Neuronal stem cell (in vitro differentiated cells): ENCODE data around the gene NFKBIZ.

ENCODE experiments used
- DNase-seq: peaks from one replicate; pipeline ENCODE4 v3.0.0-alpha.2; 2013; ENCODE audit warnings: low spot score
- H2AFZ ChIP-seq: one replicate; pipeline ENCODE4 v1.6.1; 2013; ENCODE audit warnings: mild to moderate bottlenecking, low read length, inconsistent platforms
- H2AK5ac ChIP-seq: 2 replicates; pipeline ENCODE4 v1.6.1; 2013; ENCODE audit warnings: low read depth, mild to moderate bottlenecking, inconsistent platforms, low read length, moderate library complexity, mixed read lengths
- H2BK120ac ChIP-seq: 2 replicates; pipeline ENCODE4 v1.6.1; 2013; ENCODE audit warnings: low read depth, mild to moderate bottlenecking, inconsistent platforms, low read length, moderate library complexity, mixed read lengths
- H2BK12ac ChIP-seq: one replicate; pipeline ENCODE4 v1.6.1; 2013; ENCODE audit warnings: low read length, inconsistent platforms
- H2BK15ac ChIP-seq: 2 replicates; pipeline ENCODE4 v1.6.1; 2013; ENCODE audit warnings: mild to moderate bottlenecking, low read length, inconsistent platforms, mixed read lengths
- H2BK5ac ChIP-seq: one replicate; pipeline ENCODE4 v1.6.1; 2013; ENCODE audit warnings: inconsistent platforms, mild to moderate bottlenecking, low read length, moderate library complexity
- H3K14ac ChIP-seq: one replicate; pipeline ENCODE4 v1.6.1; 2013; ENCODE audit warnings: low read length, inconsistent platforms
- H3K18ac ChIP-seq: 2 replicates; pipeline ENCODE4 v1.6.1; 2013; ENCODE audit warnings: low read length, inconsistent platforms
- H3K23ac ChIP-seq: 2 replicates; pipeline ENCODE4 v1.6.1; 2013; ENCODE audit warnings: low read depth, mild to moderate bottlenecking, mixed read lengths, low read length, inconsistent platforms; ENCODE audit not compliant: poor library complexity
- H3K27ac ChIP-seq: replicated peaks from 3 replicates; pipeline ENCODE4 v1.5.1; 2013; ENCODE audit warnings: low read length, inconsistent platforms
- H3K27me3 ChIP-seq, 3 experiments: 2 replicates each; pipeline ENCODE4 v1.6.1; 2013; ENCODE audit warnings: low read length in 3 of 3, mild to moderate bottlenecking in 2 of 3, inconsistent platforms in 1 of 3, low read depth in 1 of 3, mixed read lengths in 1 of 3, moderate library complexity in 1 of 3; ENCODE audit not compliant: control insufficient read depth in 3 of 3, insufficient read depth in 3 of 3
- H3K36me3 ChIP-seq, 2 donors: replicated peaks in 1 of 2; 2 replicates each; pipeline ENCODE4 v1.6.1; 2013; ENCODE audit warnings: low read length in 2 of 2; ENCODE audit not compliant: control insufficient read depth in 2 of 2, insufficient read depth in 2 of 2
- H3K4ac ChIP-seq: 2 replicates; pipeline ENCODE4 v1.6.1; 2013; ENCODE audit warnings: inconsistent platforms, mild to moderate bottlenecking, low read length, moderate library complexity
- H3K4me1 ChIP-seq, 2 donors: 1 replicate in 1 of 2; 2 replicates in 1 of 2; pipeline ENCODE4 v1.6.1; 2013; ENCODE audit warnings: low read length in 2 of 2, low read depth in 1 of 2; ENCODE audit not compliant: control insufficient read depth in 2 of 2, insufficient read depth in 1 of 2
- H3K4me2 ChIP-seq: one replicate; pipeline ENCODE4 v1.6.1; 2013; ENCODE audit warnings: mild to moderate bottlenecking, low read length, inconsistent platforms; ENCODE audit not compliant: insufficient read depth, poor library complexity, severe bottlenecking
- H3K4me3 ChIP-seq, 2 donors: 2 replicates each; pipeline ENCODE4 v1.5.1; 2013; ENCODE audit warnings: low read length in 2 of 2, mild to moderate bottlenecking in 2 of 2, inconsistent platforms in 1 of 2, moderate library complexity in 1 of 2
- H3K79me1 ChIP-seq: one replicate; pipeline ENCODE4 v1.6.1; 2013; ENCODE audit warnings: low read depth, mild to moderate bottlenecking, inconsistent platforms, low read length, moderate library complexity
- H3K9ac ChIP-seq: one replicate; pipeline ENCODE4 v1.6.1; 2013; ENCODE audit warnings: mild to moderate bottlenecking, low read depth, low read length, inconsistent platforms; ENCODE audit not compliant: poor library complexity
- H3K9me3 ChIP-seq, 2 donors: replicated peaks in 1 of 2; 2 replicates each; pipeline versions ENCODE3 to v1.6.1; 2013; ENCODE audit warnings: low read length in 2 of 2, mild to moderate bottlenecking in 2 of 2, inconsistent platforms in 1 of 2, low read depth in 1 of 2, mixed read lengths in 1 of 2, moderate library complexity in 1 of 2; ENCODE audit not compliant: control insufficient read depth in 2 of 2, insufficient read depth in 1 of 2
- H4K8ac ChIP-seq: one replicate; pipeline ENCODE4 v1.6.1; 2013; ENCODE audit warnings: low read depth, mild to moderate bottlenecking, inconsistent platforms, low read length, moderate library complexity
- H4K91ac ChIP-seq: one replicate; pipeline ENCODE4 v1.6.1; 2013; ENCODE audit warnings: low read length, low read depth, mild to moderate bottlenecking, inconsistent platforms; ENCODE audit not compliant: poor library complexity
- WGBS, 2 donors: extraction: QIAGEN DNeasy Blood & Tissue Kit; methylation state at CpG; one replicate each; pipeline ENCODE4 v1.1.7; 2013; ENCODE audit warnings: missing lambda C conversion rate in 2 of 2, mixed read lengths in 1 of 2; ENCODE audit not compliant: insufficient read length in 2 of 2, insufficient replicate concordance in 1 of 2; ENCODE audit errors: extremely low coverage in 2 of 2; 5-methylcytosine and 5-hydroxymethylcytosine counted together

NFKBIZ gene

GRCh38 chr3:101851850-101852714 is 2.8 kb downstream of the NFKBIZ start:
- WGBS, 2 donors: no CpG with 5 or more reads among the region's 6 CpGs

GRCh38 chr3:101852983-101853840 is 3.9 kb downstream of the NFKBIZ start:
- no CpG with 5 or more reads among the region's 8 CpGs for WGBS, 2 donors
- no peak overlapping the region for H2BK120ac ChIP-seq
- H3K4me1 ChIP-seq: peaks cover 1 to 5% of the 10 kb centered on the region in 2 donors
- peaks cover 10% of the 10 kb centered on the region for H3K79me1 ChIP-seq
- no peaks in the 10 kb centered on the region for H3K27me3 ChIP-seq
- H3K18ac ChIP-seq: no peak overlapping the region
- H4K8ac ChIP-seq: no peak overlapping the region
- no peak for DNase-seq
- H2AK5ac ChIP-seq: no peak overlapping the region
- no peak overlapping the region for H3K9ac ChIP-seq
- H3K4ac ChIP-seq: no peak overlapping the region
- no peak overlapping the region for H2BK5ac ChIP-seq
- no peak overlapping the region for H2BK15ac ChIP-seq
- H3K4me3 ChIP-seq: no peak overlapping the region
- no peak overlapping the region for H3K4me2 ChIP-seq
- H2AFZ ChIP-seq: no peak overlapping the region
- H4K91ac ChIP-seq: no peak overlapping the region
- H3K27ac ChIP-seq: no peak overlapping the region
- H2BK12ac ChIP-seq: no peak overlapping the region
- H3K9me3 ChIP-seq: no peaks in the 10 kb centered on the region
- peaks cover 24 to 63% of the 10 kb centered on the region in 2 donors for H3K36me3 ChIP-seq
- no peak overlapping the region for H3K23ac ChIP-seq
- no peak overlapping the region for H3K14ac ChIP-seq

More at GRCh38 chr3:101851850-101852714, 2.8 kb downstream of the NFKBIZ start:
- Histone ChIP-seq H2BK5ac (no peak overlapping the region), H3K79me1 (peaks cover 10% of the 10 kb centered on the region), H3K4me1 (peaks cover 3 to 5% of the 10 kb centered on the region in 2 donors), H2BK15ac (no peak overlapping the region), H3K14ac (no peak overlapping the region), H3K4me2 (no peak overlapping the region), H3K4me3 (no peak overlapping the region), H2AK5ac (no peak overlapping the region), H4K8ac (no peak overlapping the region), H3K9me3 (no peaks in the 10 kb centered on the region), H4K91ac (no peak overlapping the region), H3K36me3 (peaks cover 21 to 53% of the 10 kb centered on the region in 2 donors), H2AFZ (no peak overlapping the region), H2BK120ac (no peak overlapping the region), H3K23ac (no peak overlapping the region), H3K18ac (no peak overlapping the region), H3K9ac (no peak overlapping the region), H3K4ac (no peak overlapping the region), H2BK12ac (no peak overlapping the region), H3K27ac (no peak overlapping the region), H3K27me3 (no peaks in the 10 kb centered on the region)
- no peak for DNase-seq

- Histone ChIP-seq H3K18ac (no peak overlapping the region), H3K27ac (no peak overlapping the region), H2BK15ac (no peak overlapping the region), H2AK5ac (no peak overlapping the region), H2BK5ac (no peak overlapping the region), H3K14ac (no peak overlapping the region), H2AFZ (no peak overlapping the region), H3K79me1 (peaks cover 10% of the 10 kb centered on the region), H4K8ac (no peak overlapping the region), H3K9me3 (no peaks in the 10 kb centered on the region), H4K91ac (no peak overlapping the region), H2BK120ac (no peak overlapping the region), H3K4me1 (peaks cover 0 to 5% of the 10 kb centered on the region in 2 donors), H3K4ac (no peak overlapping the region), H2BK12ac (no peak overlapping the region), H3K27me3 (no peaks in the 10 kb centered on the region), H3K36me3 (peaks cover 27 to 70% of the 10 kb centered on the region in 2 donors), H3K9ac (no peak overlapping the region), H3K4me3 (no peak overlapping the region), H3K23ac (no peak overlapping the region), H3K4me2 (no peak overlapping the region)
- no peak for DNase-seq
- no CpG with 5 or more reads among the region's 3 CpGs for WGBS, 2 donors
Measured at GRCh38 chr3:101853982-101854381, 4.7 kb downstream of the NFKBIZ start.
